Uterus (tissue), 4 donors: ENCODE results near the gene SPINK5. TPM values are rescaled to one million over a fixed set of nuclear protein-coding genes. Genes with fewer than 3 reads are reported as not detected.

Source experiments
- DNase-seq, 2 donors: peaks; one replicate each; pipeline ENCODE4 v3.0.0-alpha.2; 2019 to 2020
- H3K27ac ChIP-seq, 2 donors: fragments of 200-600 bp; sonication (generic); 1 replicate in 1 of 2; 2 replicates in 1 of 2; pipeline ENCODE4 v1.5.1; 2016 to 2018
- H3K27me3 ChIP-seq, 2 donors: fragments of 200-600 bp; sonication (generic); one replicate each; pipeline ENCODE4 v1.5.1; 2018 to 2019; ENCODE audit warnings: control low read depth in 1 of 2
- H3K36me3 ChIP-seq, 2 donors: fragments of 200-600 bp; sonication (generic); one replicate each; pipeline ENCODE4 v1.5.1; 2019; ENCODE audit warnings: control low read depth in 1 of 2
- H3K4me1 ChIP-seq, 2 donors: fragments of 200-600 bp; sonication (generic); one replicate each; pipeline ENCODE4 v1.5.1; 2018 to 2019; ENCODE audit warnings: control low read depth in 1 of 2
- H3K4me3 ChIP-seq, 2 donors: fragments of 200-600 bp; sonication (generic); 1 replicate in 1 of 2; 2 replicates in 1 of 2; pipeline ENCODE4 v1.5.1; 2018 to 2019; ENCODE audit warnings: mild to moderate bottlenecking in 1 of 2
- H3K9me3 ChIP-seq, 2 donors: fragments of 200-600 bp; sonication (generic); one replicate each; pipeline ENCODE4 v1.5.1; 2019; ENCODE audit warnings: control low read depth in 1 of 2
- CTCF ChIP-seq, 4 experiments: fragments of 200-600 bp in 2 of 4; fragments of 450-650 bp in 2 of 4; sonication (generic) in 2 of 4; IDR thresholded peaks; one replicate each; pipeline ENCODE4 v1.5.1; 2016 to 2019; ENCODE audit warnings: antibody characterized with exemption in 4 of 4, mild to moderate bottlenecking in 2 of 4, moderate library complexity in 1 of 4
- POLR2A ChIP-seq, 2 donors: fragments of 450-650 bp; IDR thresholded peaks; one replicate each; pipeline ENCODE4 v1.6.1; 2016; ENCODE audit warnings: antibody characterized with exemption in 2 of 2, mild to moderate bottlenecking in 1 of 2, moderate library complexity in 1 of 2
- intact Hi-C: fragments of 100-400 bp; cut with DNase I; formaldehyde crosslinking; loops from one replicate; pipeline ENCODE4 v1.15.1; 2023; ENCODE audit warnings: low total_unique reads
- total RNA-seq, 4 donors: library from RNA; depleted of rRNA in 3 of 4; stranded (reverse); fragments of >200 nt in 3 of 4; gene quantifications; one replicate each; pipeline versions ENCODE4 v1.1.0 to v1.2.4, GENCODE V29; 2014 to 2023
- donor health status: DM: yes; HTN: yes; CAD: no.

The SPINK5 gene
- total RNA-seq, 4 donors from 2014 or later, result 0.73 to 4.6 TPM; not detected in 2

DNA sequence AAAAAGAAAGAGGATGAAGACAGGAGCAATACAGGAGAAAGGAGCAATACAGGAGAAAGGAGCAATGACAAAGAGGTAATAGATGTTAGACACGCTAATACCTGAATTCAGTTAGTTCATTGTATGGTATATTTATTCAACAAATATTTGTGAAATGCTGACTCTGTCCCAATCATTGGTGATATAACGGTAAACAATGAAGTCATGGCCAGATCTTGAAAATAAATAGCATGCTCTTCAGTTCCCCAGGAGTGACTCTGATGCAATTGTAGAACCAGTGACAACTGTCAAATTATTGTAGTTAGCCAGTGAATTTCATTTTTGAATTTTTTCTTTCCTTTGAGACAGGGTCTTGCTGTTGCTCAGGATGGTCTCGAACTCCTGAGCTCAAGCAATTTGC lies 56.5 kb downstream of the SPINK5 start:
- H3K27ac ChIP-seq, result no peak overlapping the region
- no peak for DNase-seq
- intact Hi-C loops, result no loop called here
- H3K27me3 ChIP-seq, result no peaks in the 10 kb centered on the region
- TF ChIP-seq POLR2A (IDR thresholded peaks at IDR 0.05) (no peak), CTCF (IDR thresholded peaks at IDR 0.05) (no peak)
- H3K36me3 ChIP-seq, result no peaks in the 10 kb centered on the region
- H3K4me3 ChIP-seq, result no peak overlapping the region
- no peaks in the 10 kb centered on the region for H3K4me1 ChIP-seq
- H3K9me3 ChIP-seq, result no peaks in the 10 kb centered on the region

DNA sequence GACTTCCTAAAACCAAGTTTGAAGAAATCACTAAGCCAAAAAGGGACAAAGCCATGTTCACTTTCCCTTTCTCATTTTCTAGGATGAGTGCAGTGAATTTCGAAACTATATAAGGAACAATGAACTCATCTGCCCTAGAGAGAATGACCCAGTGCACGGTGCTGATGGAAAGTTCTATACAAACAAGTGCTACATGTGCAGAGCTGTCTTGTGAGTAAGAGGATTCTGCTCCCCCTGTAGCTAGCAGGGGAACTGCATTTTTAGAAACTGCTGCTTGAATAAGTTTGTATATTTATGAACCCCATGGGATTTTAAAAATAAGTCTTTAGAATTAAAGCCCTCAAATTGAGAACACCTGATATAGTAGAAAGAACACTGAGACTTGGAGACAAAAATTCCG lies 61.9 kb downstream of the SPINK5 start:
- H3K27ac ChIP-seq, result no peak overlapping the region
- no peaks in the 10 kb centered on the region for H3K9me3 ChIP-seq
- H3K27me3 ChIP-seq, result no peaks in the 10 kb centered on the region
- no peak overlapping the region for H3K4me3 ChIP-seq
- no peak for TF ChIP-seq POLR2A (IDR thresholded peaks at IDR 0.05)
- TF ChIP-seq CTCF (IDR thresholded peaks at IDR 0.05), result no peak
- intact Hi-C loops, result no loop called here
- no peak for DNase-seq
- no peaks in the 10 kb centered on the region for H3K36me3 ChIP-seq
- H3K4me1 ChIP-seq, result no peaks in the 10 kb centered on the region

DNA sequence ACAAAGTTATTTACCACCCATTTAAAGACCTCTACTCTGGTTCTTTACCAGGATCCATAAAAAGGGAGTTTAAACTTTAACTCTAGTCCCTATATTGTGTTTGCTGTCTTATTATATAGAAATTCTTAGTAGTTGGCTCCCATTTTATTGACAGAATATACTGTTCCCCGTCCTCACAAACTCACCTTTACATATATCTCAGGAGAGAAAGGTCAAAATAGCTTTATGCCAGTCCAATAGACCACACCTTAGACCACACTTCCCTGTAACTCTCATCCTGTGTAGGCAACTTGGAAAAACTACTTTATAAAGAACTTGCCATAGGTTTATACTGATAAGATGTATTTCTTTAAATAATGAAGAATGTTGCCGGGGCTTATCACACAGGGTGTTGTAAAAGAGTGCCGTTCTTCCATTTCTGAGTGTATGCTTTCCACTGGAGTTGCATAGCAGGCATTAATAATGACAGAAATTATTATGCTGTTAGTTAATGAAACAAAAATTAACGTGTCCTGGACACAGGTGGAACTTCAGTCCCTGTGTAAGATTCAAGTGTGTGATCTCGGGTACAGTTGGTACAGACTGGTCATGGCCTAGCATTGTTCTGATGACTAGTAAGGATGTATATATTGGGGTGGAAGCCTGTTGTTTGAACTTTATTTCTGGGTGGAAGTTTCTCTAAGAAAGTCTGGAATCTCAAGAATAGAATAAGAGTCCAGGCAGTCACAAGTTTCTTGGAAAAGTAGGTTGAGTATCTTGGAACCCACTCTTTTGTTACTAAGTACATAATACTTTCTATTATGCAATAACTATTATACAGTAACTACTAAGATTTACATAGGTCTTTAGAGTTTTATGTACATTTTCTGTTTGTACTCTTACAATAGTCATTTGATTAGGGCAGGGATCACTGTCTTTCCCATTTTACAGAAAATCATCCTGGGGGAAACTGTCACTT lies 71.6 kb downstream of the SPINK5 start:
- intact Hi-C loops, result no loop called here
- H3K4me3 ChIP-seq, result no peak overlapping the region
- H3K27ac ChIP-seq, result no peak overlapping the region
- H3K27me3 ChIP-seq, result no peaks in the 10 kb centered on the region
- H3K9me3 ChIP-seq, result no peaks in the 10 kb centered on the region
- H3K4me1 ChIP-seq, result no peaks in the 10 kb centered on the region
- TF ChIP-seq POLR2A (IDR thresholded peaks at IDR 0.05) (no peak), CTCF (IDR thresholded peaks at IDR 0.05) (no peak)
- no peak for DNase-seq
- H3K36me3 ChIP-seq, result no peaks in the 10 kb centered on the region

- intact Hi-C loops, result no loop called here
- Histone ChIP-seq H3K4me1 (no peaks in the 10 kb centered on the region), H3K36me3 (no peaks in the 10 kb centered on the region), H3K27ac (no peak overlapping the region), H3K27me3 (no peaks in the 10 kb centered on the region), H3K9me3 (no peaks in the 10 kb centered on the region), H3K4me3 (no peak overlapping the region)
- no peak for TF ChIP-seq POLR2A (IDR thresholded peaks at IDR 0.05)
- no peak for TF ChIP-seq CTCF (IDR thresholded peaks at IDR 0.05)
- no peak for DNase-seq
These were observed 77.1 kb downstream of the SPINK5 start for GRCh38 chr5:148140846-148141245.

GRCh38 chr5:148141645-148142044 lies 77.9 kb downstream of the SPINK5 start:
- no peak for DNase-seq
- Histone ChIP-seq H3K4me1 (no peaks in the 10 kb centered on the region), H3K36me3 (no peaks in the 10 kb centered on the region), H3K9me3 (no peaks in the 10 kb centered on the region), H3K27me3 (no peaks in the 10 kb centered on the region), H3K27ac (no peak overlapping the region), H3K4me3 (no peak overlapping the region)
- TF ChIP-seq POLR2A (IDR thresholded peaks at IDR 0.05) (no peak), CTCF (IDR thresholded peaks at IDR 0.05) (no peak)
- intact Hi-C loops, result no loop called here
